ENCODE results near the gene SIGLEC15.
"Not testable (repeated sequence)": the region's sequence is repeated elsewhere in the genome, so short reads cannot be mapped to it uniquely, and the experiment has no call there.

Gene SIGLEC15

GRCh38 chr18:45821026-45821425 is 4.4 kb upstream of the SIGLEC15 start:
- FAIRE-seq: no peak

- no peak for FAIRE-seq
Observed at GRCh38 chr18:45821711-45822110, 3.8 kb upstream of the SIGLEC15 start.

- FAIRE-seq: no peak
Observed at GRCh38 chr18:45826084-45826483, 609 bp downstream of the SIGLEC15 start.

- FAIRE-seq: not testable (repeated sequence)
Observed at GRCh38 chr18:45826716-45827115, 1.2 kb downstream of the SIGLEC15 start.

- no peak for FAIRE-seq
Observed at GRCh38 chr18:45828917-45829811, 3.7 kb downstream of the SIGLEC15 start.

- FAIRE-seq: no peak
Observed at GRCh38 chr18:45829855-45830254, 4.4 kb downstream of the SIGLEC15 start.

GRCh38 chr18:45830917-45831316 is 5.4 kb downstream of the SIGLEC15 start:
- FAIRE-seq: no peak

GRCh38 chr18:45833846-45834245 is 8.4 kb downstream of the SIGLEC15 start:
- FAIRE-seq: no peak

GRCh38 chr18:45834306-45834705 is 8.8 kb downstream of the SIGLEC15 start:
- FAIRE-seq: no peak

GRCh38 chr18:45835057-45835636 is 9.7 kb downstream of the SIGLEC15 start:
- no peak for FAIRE-seq

- no peak for FAIRE-seq
Observed at GRCh38 chr18:45836242-45837205, 11.0 kb downstream of the SIGLEC15 start.

GRCh38 chr18:45837283-45838070 is 12.0 kb downstream of the SIGLEC15 start:
- FAIRE-seq: no peak

- no peak for FAIRE-seq
Observed at GRCh38 chr18:45838302-45839070, 13.0 kb downstream of the SIGLEC15 start.

GRCh38 chr18:45839414-45840395 is 14.2 kb downstream of the SIGLEC15 start:
- no peak for FAIRE-seq

- no peak for FAIRE-seq
Observed at GRCh38 chr18:45841060-45841764, 15.7 kb downstream of the SIGLEC15 start.

- no peak for FAIRE-seq
Observed at GRCh38 chr18:45841765-45842442, 16.4 kb downstream of the SIGLEC15 start.

- FAIRE-seq: no peak
Observed at GRCh38 chr18:45843019-45843418, 17.5 kb downstream of the SIGLEC15 start.

GRCh38 chr18:45844938-45845337 is 19.5 kb downstream of the SIGLEC15 start:
- no peak for FAIRE-seq

GRCh38 chr18:45845410-45845809 is 19.9 kb downstream of the SIGLEC15 start:
- no peak for FAIRE-seq

All from G401.6 (cell line).